HCT116 (cell line): ENCODE data around the gene PGM2L1. TPM values are rescaled to one million over a fixed set of nuclear protein-coding genes. Genes with fewer than 3 reads are reported as not detected.

Experiments
- ATAC-seq: fragments of 200-7000 bp; cut with Tn5 transposase; 2 replicates; pipeline ENCODE4 v1.9.1; 2020; ENCODE audit warnings: mild to moderate bottlenecking, moderate library complexity
- BruUV-seq: library from RNA; stranded (reverse); fragments of 400-500 nt; replicated peaks from 2 replicates; lab custom pipeline; 2021; lab: Mats Ljungman, UMichigan
- CTCF ChIA-PET: fragments of 300-600 bp; sonication (Branson Sonifier 250); formaldehyde crosslinking; loops from one replicate; lab custom pipeline; 2021; ENCODE audit warnings: antibody characterized with exemption; lab: Charles Lee
- POLR2A ChIA-PET: fragments of 300-600, 350-600 bp; sonication (Branson Sonifier 250); formaldehyde crosslinking; loops from one replicate; lab custom pipeline; 2021; ENCODE audit warnings: antibody characterized with exemption; lab: Charles Lee
- RAD21 ChIA-PET, 2 experiments: fragments of 300-600 bp; sonication (Branson Sonifier 250); formaldehyde crosslinking; loops; one replicate each; lab custom pipeline; 2023; ENCODE audit warnings: low total read pairs in 2 of 2; ENCODE audit not compliant: uncharacterized antibody in 2 of 2, unreplicated experiment in 2 of 2, low non-redundant PET in 1 of 2; lab: Charles Lee
- DNase-seq: peaks from one replicate; pipeline ENCODE4 v3.0.0-alpha.2; 2010; ENCODE audit warnings: low read depth, low spot score
- H2AFZ ChIP-seq: fragments of 200-600 bp; shearing (Covaris generic), sonication (generic); 2 replicates; pipeline ENCODE4 v1.6.1; 2017; ENCODE audit warnings: low read depth, mixed run types, mixed read lengths, antibody characterized with exemption, low read length; ENCODE audit not compliant: poor library complexity, severe bottlenecking
- H3K27ac ChIP-seq: 2 replicates; pipeline ENCODE4 v1.5.1; 2012; ENCODE audit warnings: low read depth, low read length
- H3K27me3 ChIP-seq: fragments of 200-600 bp; sonication (generic); 2 replicates; pipeline ENCODE4 v1.6.1; 2016; ENCODE audit warnings: mixed run types, low read length, mixed read lengths; ENCODE audit not compliant: insufficient read depth
- H3K36me3 ChIP-seq, 2 experiments: fragments of 200-500 bp in 1 of 2; fragments of 200-600 bp in 1 of 2; sonication (Bioruptor generic) in 1 of 2; sonication (generic) in 1 of 2; 2 replicates each; pipeline versions ENCODE4 v1.5.1 to v1.6.1; 2014 to 2016; ENCODE audit warnings: low read length in 2 of 2, inconsistent platforms in 1 of 2, mixed read lengths in 1 of 2, mixed run types in 1 of 2; ENCODE audit not compliant: insufficient read depth in 2 of 2, control insufficient read depth in 1 of 2
- H3K4me1 ChIP-seq, 2 experiments: fragments of 200-600 bp in 1 of 2; sonication (generic) in 1 of 2; 2 replicates each; pipeline versions ENCODE4 v1.5.1 to v1.6.1; 2012 to 2017; ENCODE audit warnings: low read length in 2 of 2, inconsistent platforms in 1 of 2, mild to moderate bottlenecking in 1 of 2, mixed read lengths in 1 of 2, mixed run types in 1 of 2, moderate library complexity in 1 of 2; ENCODE audit not compliant: insufficient read depth in 2 of 2, control insufficient read depth in 1 of 2
- H3K4me2 ChIP-seq: fragments of 200-600 bp; sonication (generic); 2 replicates; pipeline ENCODE4 v1.6.1; 2017; ENCODE audit warnings: mixed run types, low read length, mixed read lengths
- H3K4me3 ChIP-seq, 2 experiments: fragments of 200-600 bp in 1 of 2; sonication (generic) in 1 of 2; replicated peaks in 1 of 2; 2 replicates each; pipeline ENCODE4 v1.5.1; 2011 to 2016; ENCODE audit warnings: low read length in 2 of 2, control low read depth in 1 of 2, low read depth in 1 of 2, mild to moderate bottlenecking in 1 of 2, mixed read lengths in 1 of 2, mixed run types in 1 of 2
- H3K79me2 ChIP-seq: fragments of 200-600 bp; sonication (generic); 2 replicates; pipeline ENCODE4 v1.6.1; 2017; ENCODE audit warnings: mild to moderate bottlenecking, mixed run types, low read length, moderate library complexity, mixed read lengths; ENCODE audit not compliant: insufficient read depth
- H3K9ac ChIP-seq: fragments of 200-600 bp; sonication (generic); 2 replicates; pipeline ENCODE4 v1.6.1; 2016; ENCODE audit warnings: low read length, mixed read lengths
- H3K9me2 ChIP-seq: fragments of 200-600 bp; sonication (generic), shearing (Covaris generic); 2 replicates; pipeline ENCODE4 v1.6.1; 2017; ENCODE audit warnings: mixed run types, mild to moderate bottlenecking, moderate library complexity; ENCODE audit not compliant: insufficient read depth
- H3K9me3 ChIP-seq, 2 experiments: fragments of 200-500 bp in 1 of 2; fragments of 200-600 bp in 1 of 2; sonication (Bioruptor generic) in 1 of 2; sonication (generic) in 1 of 2; 2 replicates each; pipeline ENCODE4 v1.6.1; 2014 to 2017; ENCODE audit warnings: low read length in 2 of 2, mixed read lengths in 2 of 2, inconsistent platforms in 1 of 2, low read depth in 1 of 2, mild to moderate bottlenecking in 1 of 2, mixed run types in 1 of 2, moderate library complexity in 1 of 2; ENCODE audit not compliant: control insufficient read depth in 1 of 2, insufficient read depth in 1 of 2
- H4K20me1 ChIP-seq: fragments of 200-600 bp; sonication (generic), shearing (Covaris generic); 2 replicates; pipeline ENCODE4 v1.6.1; 2017; ENCODE audit warnings: mixed run types, mild to moderate bottlenecking, moderate library complexity; ENCODE audit not compliant: insufficient read depth
- CBX3 ChIP-seq: IDR thresholded peaks from 2 replicates; pipeline ENCODE4 v1.6.1; 2012; ENCODE audit warnings: low read depth
- CEBPB ChIP-seq: IDR thresholded peaks from 2 replicates; pipeline ENCODE4 v1.6.1; 2012; ENCODE audit warnings: low read depth
- EGR1 ChIP-seq: IDR thresholded peaks from 2 replicates; pipeline ENCODE4 v1.6.1; 2012; ENCODE audit warnings: low read depth
- ELF1 ChIP-seq: IDR thresholded peaks from 2 replicates; pipeline ENCODE4 v1.6.1; 2012; ENCODE audit warnings: low read depth, borderline replicate concordance
- EZH2phosphoT487 ChIP-seq: fragments of 200-600 bp; IDR thresholded peaks from 2 replicates; pipeline ENCODE4 v1.6.1; 2018; ENCODE audit warnings: antibody characterized with exemption, borderline replicate concordance
- JUND ChIP-seq: IDR thresholded peaks from 2 replicates; pipeline ENCODE4 v1.6.1; 2012
- MAX ChIP-seq: IDR thresholded peaks from 2 replicates; pipeline ENCODE4 v1.6.1; 2012
- POLR2A ChIP-seq: IDR thresholded peaks from 2 replicates; pipeline ENCODE4 v1.7.0; 2011; ENCODE audit warnings: borderline replicate concordance; ENCODE audit not compliant: insufficient read depth, insufficient read length; ENCODE audit errors: extremely low read depth
- POLR2AphosphoS5 ChIP-seq: IDR thresholded peaks from 2 replicates; pipeline ENCODE4 v1.6.1; 2011; ENCODE audit warnings: mild to moderate bottlenecking, low read depth, low read length, moderate library complexity
- RAD21 ChIP-seq: IDR thresholded peaks from 2 replicates; pipeline ENCODE4 v1.6.1; 2012; ENCODE audit warnings: low read depth, mild to moderate bottlenecking
- REST ChIP-seq: IDR thresholded peaks from 2 replicates; pipeline ENCODE4 v1.6.1; 2012; ENCODE audit warnings: low read depth
- SIN3A ChIP-seq: IDR thresholded peaks from 2 replicates; pipeline ENCODE4 v1.6.1; 2012; ENCODE audit warnings: low read depth
- SP1 ChIP-seq: IDR thresholded peaks from 2 replicates; pipeline ENCODE4 v1.6.1; 2012; ENCODE audit warnings: low read depth
- SRF ChIP-seq: IDR thresholded peaks from 2 replicates; pipeline ENCODE4 v1.6.1; 2012; ENCODE audit warnings: low read depth
- TCF7L2 ChIP-seq: IDR thresholded peaks from 2 replicates; pipeline ENCODE4 v1.7.0; 2011; ENCODE audit warnings: borderline replicate concordance, inconsistent platforms; ENCODE audit not compliant: insufficient read depth, insufficient read length; ENCODE audit errors: extremely low read depth
- YY1 ChIP-seq: IDR thresholded peaks from 2 replicates; pipeline ENCODE4 v1.6.1; 2011; ENCODE audit warnings: low read length, low read depth, moderate library complexity, mild to moderate bottlenecking; ENCODE audit not compliant: insufficient replicate concordance; ENCODE audit errors: extremely low read depth
- ZFX ChIP-seq: fragments of 450-650 bp; IDR thresholded peaks from 2 replicates; pipeline ENCODE4 v1.6.1; 2017
- ZNF274 ChIP-seq: fragments of 200-500 bp; sonication (Bioruptor generic); IDR thresholded peaks from 2 replicates; pipeline ENCODE4 v1.6.1; 2014; ENCODE audit warnings: mild to moderate bottlenecking, low read depth, low read length, inconsistent platforms
- intact Hi-C: fragments of 100-400 bp; cut with micrococcal nuclease; formaldehyde crosslinking; loops from 2 replicates; pipeline ENCODE4 v1.10.0; 2022
- total RNA-seq: library from RNA; stranded (reverse); gene quantifications from one replicate; pipeline ENCODE4 v1.2.1, GENCODE V29; 2021; ENCODE audit not compliant: unreplicated experiment

The PGM2L1 gene
- total RNA-seq, 1 experiment from 2014 or later: 4.9 TPM

- Histone ChIP-seq H2AFZ (no peak overlapping the region), H3K27me3 (no peaks in the 10 kb centered on the region), H3K4me2 (no peak overlapping the region), H3K9me2 (no peaks in the 10 kb centered on the region), H3K4me1 (peaks cover 0 to 6% of the 10 kb centered on the region in 2 experiments; a peak in 1 of 4 replicates), H3K9ac (no peak overlapping the region), H4K20me1 (no peaks in the 10 kb centered on the region), H3K79me2 (no peaks in the 10 kb centered on the region), H3K27ac (no peak overlapping the region), H3K9me3 (no peaks in the 10 kb centered on the region), H3K4me3 (no peak overlapping the region), H3K36me3 (no peaks in the 10 kb centered on the region)
- ChIA-PET CTCF (no interaction called here), POLR2A (no interaction called here), RAD21 (no interaction called here)
- TF ChIP-seq CEBPB: no peak
- TF ChIP-seq CBX3: no peak
- TF ChIP-seq POLR2AphosphoS5: no peak
- TF ChIP-seq YY1: no peak
- no peak for TF ChIP-seq POLR2A
- TF ChIP-seq ZFX: no peak
- TF ChIP-seq SIN3A: no peak
- TF ChIP-seq RAD21: no peak
- TF ChIP-seq SRF: no peak
- TF ChIP-seq EGR1: no peak
- no peak for TF ChIP-seq MAX
- TF ChIP-seq REST: no peak
- no peak for TF ChIP-seq TCF7L2
- TF ChIP-seq JUND: no peak
- no peak for TF ChIP-seq ELF1
- TF ChIP-seq ZNF274: no peak
- TF ChIP-seq EZH2phosphoT487: no peak
- no peak for TF ChIP-seq SP1
- intact Hi-C loops: no loop called here
- BruUV-seq: no TSS peak
- DNase-seq (no peak), ATAC-seq (no peak)
These were observed 5.5 kb upstream of the PGM2L1 start for GRCh38 chr11:74403607-74404321.
